ENCODE data around the gene MRPL51. TPM values are rescaled to one million over a fixed set of nuclear protein-coding genes. Genes with fewer than 3 reads are reported as not detected.

MRPL51 gene
- total RNA-seq, 2 experiments from 2014 or later: 152 to 338 TPM

- Histone ChIP-seq H3K27ac (ENCODE audit: low read depth, low read length, poor library complexity, severe bottlenecking) (peak within 1 kb of the TSS; percentile 62), H3K9me2 (ENCODE audit: insufficient read depth, low read length) (no peaks in the 10 kb centered on the region), H2AFZ (ENCODE audit: low read length) (peak within 1 kb of the TSS; percentile 71), H3K79me2 (ENCODE audit: insufficient read depth, low read depth, low read length) (peaks cover 25% of the 10 kb centered on the region), H3K4me2 (ENCODE audit: low read length) (peak within 1 kb of the TSS; percentile 98), H3K4me3 (ENCODE audit: low read depth, low read length, poor library complexity, severe bottlenecking) (peak within 1 kb of the TSS; percentile 86), H3K4me1 (ENCODE audit: insufficient read depth, low read length, poor library complexity, severe bottlenecking) (peaks cover 32% of the 10 kb centered on the region), H3K36me3 (ENCODE audit: insufficient read depth, low read length) (peaks cover 40% of the 10 kb centered on the region), H3K9me3 (ENCODE audit: low read length) (0 out of 2 replicates have a peak, but pooled peaks cover 5% of the 10 kb centered on the region), H4K20me1 (ENCODE audit: insufficient read depth, low read length) (peaks cover 16% of the 10 kb centered on the region; the same call in 1 of the 2 replicates)
- ChIA-PET CTCF (ENCODE audit: unreplicated experiment) (interaction anchor here (0.5 to 0.8 kb wide), 8 partner anchors 23 to 1098 kb away, joined by 3 to 7 read pairs (median 3); no protein-coding TSS in a partner anchor), POLR2A (interaction anchor here (0.5 to 3.8 kb wide), 26 partner anchors 9 to 222 kb away, joined by 3 to 27 read pairs (median 6); partner anchors contain the start of genes CD27, GAPDH, MRPL51 and TAPBPL)
- peak; percentile 96 for DNase-seq (ENCODE audit: low spot score)
- BruUV-seq (replicated peaks): no TSS peak
- TF ChIP-seq, protein P1, sequence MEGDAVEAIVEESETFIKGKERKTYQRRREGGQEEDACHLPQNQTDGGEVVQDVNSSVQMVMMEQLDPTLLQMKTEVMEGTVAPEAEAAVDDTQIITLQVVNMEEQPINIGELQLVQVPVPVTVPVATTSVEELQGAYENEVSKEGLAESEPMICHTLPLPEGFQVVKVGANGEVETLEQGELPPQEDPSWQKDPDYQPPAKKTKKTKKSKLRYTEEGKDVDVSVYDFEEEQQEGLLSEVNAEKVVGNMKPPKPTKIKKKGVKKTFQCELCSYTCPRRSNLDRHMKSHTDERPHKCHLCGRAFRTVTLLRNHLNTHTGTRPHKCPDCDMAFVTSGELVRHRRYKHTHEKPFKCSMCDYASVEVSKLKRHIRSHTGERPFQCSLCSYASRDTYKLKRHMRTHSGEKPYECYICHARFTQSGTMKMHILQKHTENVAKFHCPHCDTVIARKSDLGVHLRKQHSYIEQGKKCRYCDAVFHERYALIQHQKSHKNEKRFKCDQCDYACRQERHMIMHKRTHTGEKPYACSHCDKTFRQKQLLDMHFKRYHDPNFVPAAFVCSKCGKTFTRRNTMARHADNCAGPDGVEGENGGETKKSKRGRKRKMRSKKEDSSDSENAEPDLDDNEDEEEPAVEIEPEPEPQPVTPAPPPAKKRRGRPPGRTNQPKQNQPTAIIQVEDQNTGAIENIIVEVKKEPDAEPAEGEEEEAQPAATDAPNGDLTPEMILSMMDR (conservative IDR thresholded peaks at IDR 0.05; ENCODE audit: low read length): no peak; the same call in 1 of the 2 replicates
- no peak for TF ChIP-seq EZH2phosphoT487 (IDR thresholded peaks at IDR 0.05; ENCODE audit: borderline replicate concordance, low read depth, low read length)
- intact Hi-C loops (cut with micrococcal nuclease; ENCODE audit: unreplicated experiment): loop anchor here (1.0 to 2.0 kb wide), 2 partner anchors 23 to 64 kb away; partner anchors contain the start of genes GAPDH and MRPL51
Measured at GRCh38 chr12:6470375-6471163, 22.5 kb downstream of the MRPL51 start, which contains the start of gene VAMP1. Gene VAMP1, minus strand, starts transcription at chr12:6470677. Its CDS starts 146 bp downstream, at chr12:6470531.

DNA sequence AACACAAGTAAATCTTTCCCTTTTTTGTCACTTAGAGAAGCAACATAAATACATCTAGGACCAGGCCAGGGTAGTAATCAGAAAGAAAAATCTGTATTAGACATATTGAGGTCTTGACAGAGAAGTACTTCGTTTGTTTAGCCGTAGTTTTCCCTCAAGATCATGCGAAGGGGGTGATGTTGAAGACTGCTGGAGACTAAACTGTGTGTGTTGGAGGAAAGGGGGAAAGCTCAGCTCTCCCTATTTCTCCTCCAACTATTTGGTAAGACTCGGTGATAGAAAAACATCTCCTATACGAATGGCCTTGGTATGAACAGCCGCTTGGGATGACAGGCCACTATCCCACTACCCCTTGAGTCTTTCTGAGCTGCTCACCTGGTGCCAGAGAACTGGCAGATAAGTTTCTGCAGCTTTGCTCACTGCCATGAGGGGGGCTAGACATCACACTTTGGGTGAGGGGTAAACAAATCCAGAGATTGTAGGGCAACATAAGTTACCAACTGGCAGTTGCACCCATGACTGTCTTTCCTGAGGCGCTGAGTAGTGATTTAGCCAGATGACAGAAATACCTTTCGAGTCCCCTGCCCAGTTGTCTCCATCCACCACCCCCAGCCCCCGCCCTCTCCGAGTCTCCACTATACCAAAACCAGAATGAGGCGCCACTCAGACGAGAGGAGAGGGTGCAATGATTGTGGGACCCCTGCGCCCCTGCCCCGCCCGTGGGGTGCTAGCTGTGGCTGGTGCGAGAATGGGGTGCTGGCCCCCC, 23.3 kb downstream of the MRPL51 start:
- Histone ChIP-seq H2AFZ (ENCODE audit: low read length) (no peak overlapping the region), H3K4me1 (ENCODE audit: insufficient read depth, low read length, poor library complexity, severe bottlenecking) (peaks cover 33% of the 10 kb centered on the region)

More for the DNA sequence above, 23.3 kb downstream of the MRPL51 start:
- no TSS peak for BruUV-seq (replicated peaks)
- H4K20me1 ChIP-seq (ENCODE audit: insufficient read depth, low read length): peaks cover 16% of the 10 kb centered on the region; the same call in 1 of the 2 replicates
- intact Hi-C loops (cut with micrococcal nuclease; ENCODE audit: unreplicated experiment): loop anchor here (1.0 to 5.0 kb wide), 3 partner anchors 24 to 132 kb away; partner anchors contain the start of genes GAPDH and MRPL51
- DNase-seq (ENCODE audit: low spot score): peak; percentile 54
- ChIA-PET POLR2A (interaction anchor here (0.6 to 3.8 kb wide), 21 partner anchors 8 to 175 kb away, joined by 3 to 27 read pairs (median 6); partner anchors contain the start of genes CD27, GAPDH, MRPL51 and TAPBPL), CTCF (ENCODE audit: unreplicated experiment) (interaction anchor here (1.3 kb wide), 1 partner anchor 45 kb away, joined by 3 read pairs; no protein-coding TSS in a partner anchor)
- H3K27ac ChIP-seq (ENCODE audit: low read depth, low read length, poor library complexity, severe bottlenecking): peak overlapping the region; percentile 62
- no peaks in the 10 kb centered on the region for H3K9me2 ChIP-seq (ENCODE audit: insufficient read depth, low read length)
- TF ChIP-seq EZH2phosphoT487 (IDR thresholded peaks at IDR 0.05; ENCODE audit: borderline replicate concordance, low read depth, low read length): no peak
- TF ChIP-seq, protein P1 (conservative IDR thresholded peaks at IDR 0.05; ENCODE audit: low read length): peak; percentile 32
- H3K9me3 ChIP-seq (ENCODE audit: low read length): 0 out of 2 replicates have a peak, but pooled peaks cover 5% of the 10 kb centered on the region
- H3K79me2 ChIP-seq (ENCODE audit: insufficient read depth, low read depth, low read length): peaks cover 25% of the 10 kb centered on the region
- H3K4me2 ChIP-seq (ENCODE audit: low read length): peak overlapping the region; percentile 98
- peaks cover 46% of the 10 kb centered on the region for H3K36me3 ChIP-seq (ENCODE audit: insufficient read depth, low read length)
- H3K4me3 ChIP-seq (ENCODE audit: low read depth, low read length, poor library complexity, severe bottlenecking): peak overlapping the region; percentile 86

Data from OCI-LY7 (cell line).